Muscle layer of duodenum (tissue), 2 donors: ENCODE results near the gene TLX2.
"Not testable (repeated sequence)": the region's sequence is repeated elsewhere in the genome, so short reads cannot be mapped to it uniquely, and the experiment has no call there.

Experiments used
- H3K27ac ChIP-seq: one replicate; pipeline ENCODE4 v1.7.0; 2013; ENCODE audit warnings: mild to moderate bottlenecking, low read length
- H3K27me3 ChIP-seq: one replicate; pipeline ENCODE4 v1.7.0; 2013; ENCODE audit warnings: low read depth, mild to moderate bottlenecking, control low read depth, low read length
- H3K36me3 ChIP-seq, 2 donors: one replicate each; pipeline ENCODE4 v1.7.0; 2013; ENCODE audit warnings: low read length in 2 of 2, control low read depth in 1 of 2, mild to moderate bottlenecking in 1 of 2; ENCODE audit not compliant: insufficient read depth in 2 of 2, control insufficient read depth in 1 of 2
- H3K4me1 ChIP-seq, 2 donors: one replicate each; pipeline ENCODE4 v1.7.0; 2013; ENCODE audit warnings: low read length in 2 of 2, mild to moderate bottlenecking in 2 of 2, control low read depth in 1 of 2, moderate library complexity in 1 of 2; ENCODE audit not compliant: insufficient read depth in 2 of 2, control insufficient read depth in 1 of 2
- H3K4me3 ChIP-seq, 2 donors: one replicate each; pipeline ENCODE4 v1.7.0; 2013; ENCODE audit warnings: low read length in 2 of 2, low read depth in 1 of 2, mild to moderate bottlenecking in 1 of 2
- H3K9me3 ChIP-seq, 2 donors: one replicate each; pipeline ENCODE4 v1.7.0; 2013; ENCODE audit warnings: low read length in 2 of 2, control low read depth in 1 of 2, mild to moderate bottlenecking in 1 of 2; ENCODE audit not compliant: control insufficient read depth in 1 of 2
- donor health status: healthy.

The TLX2 gene

GRCh38 chr2:74553892-74554819 is 39.9 kb downstream of the TLX2 start, which contains the start of the genes DOK1 and LOXL3:
Gene DOK1 (plus strand): TSS chr2:74554720. CDS start chr2:74554755, 35 bp downstream.
Gene LOXL3 (minus strand): TSS chr2:74553942. CDS start chr2:74552634, 1,308 bp downstream.
- Histone ChIP-seq H3K27ac (peak within 1 kb of the TSS; percentile 47), H3K4me3 (peak within 1 kb of the TSS; percentile 77 to 88), H3K4me1 (peaks cover 0 to 15% of the 10 kb centered on the region in 2 donors), H3K9me3 (no peaks in the 10 kb centered on the region), H3K36me3 (peaks cover 0 to 6% of the 10 kb centered on the region in 2 donors), H3K27me3 (no peaks in the 10 kb centered on the region)

GRCh38 chr2:74554820-74555531 is 40.7 kb downstream of the TLX2 start:
- Histone ChIP-seq H3K4me3 (peak overlapping the region; percentile 77 to 88), H3K36me3 (peaks cover 0 to 6% of the 10 kb centered on the region in 2 donors), H3K27me3 (no peaks in the 10 kb centered on the region), H3K27ac (peak overlapping the region; percentile 31), H3K4me1 (peaks cover 0 to 7% of the 10 kb centered on the region in 2 donors), H3K9me3 (no peaks in the 10 kb centered on the region)

GRCh38 chr2:74555610-74556103 is 41.4 kb downstream of the TLX2 start:
- H3K27ac ChIP-seq: peak overlapping the region; percentile 7
- H3K9me3 ChIP-seq: no peaks in the 10 kb centered on the region
- peak overlapping the region; percentile 77 to 88 for H3K4me3 ChIP-seq
- H3K4me1 ChIP-seq: peaks cover 0 to 5% of the 10 kb centered on the region in 2 donors
- no peaks in the 10 kb centered on the region for H3K27me3 ChIP-seq
- peaks cover 0 to 6% of the 10 kb centered on the region in 2 donors for H3K36me3 ChIP-seq

- peaks cover 0 to 5% of the 10 kb centered on the region in 2 donors for H3K4me1 ChIP-seq
- peaks cover 0 to 6% of the 10 kb centered on the region in 2 donors for H3K36me3 ChIP-seq
- no peaks in the 10 kb centered on the region for H3K9me3 ChIP-seq
- H3K4me3 ChIP-seq: no peak overlapping the region
- no peaks in the 10 kb centered on the region for H3K27me3 ChIP-seq
- no peak overlapping the region for H3K27ac ChIP-seq
These were observed 41.9 kb downstream of the TLX2 start for GRCh38 chr2:74556159-74556558.

GRCh38 chr2:74556831-74557370 is 42.7 kb downstream of the TLX2 start:
- Histone ChIP-seq H3K27me3 (no peaks in the 10 kb centered on the region), H3K36me3 (peaks cover 0 to 6% of the 10 kb centered on the region in 2 donors), H3K4me3 (no peak overlapping the region), H3K4me1 (peaks cover 0 to 5% of the 10 kb centered on the region in 2 donors), H3K27ac (no peak overlapping the region), H3K9me3 (no peaks in the 10 kb centered on the region)

- no peak overlapping the region for H3K4me3 ChIP-seq
- H3K27me3 ChIP-seq: no peaks in the 10 kb centered on the region
- peaks cover 0 to 5% of the 10 kb centered on the region in 2 donors for H3K4me1 ChIP-seq
- no peaks in the 10 kb centered on the region for H3K9me3 ChIP-seq
- H3K36me3 ChIP-seq: peaks cover 0 to 6% of the 10 kb centered on the region in 2 donors
- no peak overlapping the region for H3K27ac ChIP-seq
These were observed 44.3 kb downstream of the TLX2 start for GRCh38 chr2:74558284-74559230.

- H3K27me3 ChIP-seq: no peaks in the 10 kb centered on the region
- peaks cover 0 to 4% of the 10 kb centered on the region in 2 donors for H3K4me1 ChIP-seq
- H3K4me3 ChIP-seq: no peak overlapping the region
- no peaks in the 10 kb centered on the region for H3K9me3 ChIP-seq
- no peak overlapping the region for H3K27ac ChIP-seq
- peaks cover 0 to 6% of the 10 kb centered on the region in 2 donors for H3K36me3 ChIP-seq
These were observed 45.7 kb downstream of the TLX2 start for GRCh38 chr2:74559912-74560311.

GRCh38 chr2:74560591-74560990 is 46.3 kb downstream of the TLX2 start:
- Histone ChIP-seq H3K4me3 (no peak overlapping the region), H3K27ac (no peak overlapping the region), H3K4me1 (no peaks in the 10 kb centered on the region), H3K9me3 (no peaks in the 10 kb centered on the region), H3K36me3 (peaks cover 0 to 6% of the 10 kb centered on the region in 2 donors), H3K27me3 (no peaks in the 10 kb centered on the region)

GRCh38 chr2:74561022-74561421 is 46.8 kb downstream of the TLX2 start:
- not testable (repeated sequence) for H3K36me3 ChIP-seq, H3K4me3 ChIP-seq, H3K27me3 ChIP-seq, H3K27ac ChIP-seq, H3K9me3 ChIP-seq, H3K4me1 ChIP-seq

GRCh38 chr2:74562126-74562775 is 48.0 kb downstream of the TLX2 start:
- Histone ChIP-seq H3K27me3 (no peaks in the 10 kb centered on the region), H3K36me3 (no peaks in the 10 kb centered on the region), H3K9me3 (no peaks in the 10 kb centered on the region), H3K4me1 (no peaks in the 10 kb centered on the region), H3K4me3 (no peak overlapping the region), H3K27ac (no peak overlapping the region)
